Fibroblast of lung (primary cell): Measurements from ENCODE around the gene DNHD1. TPM values are rescaled to one million over a fixed set of nuclear protein-coding genes. Genes with fewer than 3 reads are reported as not detected.

Experiments
- DNase-seq, 2 donors: peaks; one replicate each; pipeline versions ENCODE4 v3.0.0 to v3.0.0-alpha.2; 2010; ENCODE audit warnings: low read depth in 2 of 2
- H2AFZ ChIP-seq: 2 replicates; pipeline ENCODE4 v1.5.1; 2012; ENCODE audit warnings: low read length, control low read depth, inconsistent platforms
- H3K27ac ChIP-seq: 2 replicates; pipeline ENCODE4 v1.5.1; 2011; ENCODE audit warnings: low read length, control low read depth; ENCODE audit not compliant: insufficient read depth
- H3K27me3 ChIP-seq: 2 replicates; pipeline ENCODE4 v1.5.1; 2011; ENCODE audit warnings: mild to moderate bottlenecking, low read length; ENCODE audit not compliant: control insufficient read depth, insufficient read depth
- H3K36me3 ChIP-seq: 2 replicates; pipeline ENCODE4 v1.5.1; 2011; ENCODE audit warnings: low read length; ENCODE audit not compliant: control insufficient read depth, insufficient read depth
- H3K4me1 ChIP-seq: 2 replicates; pipeline ENCODE4 v1.5.1; 2011; ENCODE audit warnings: low read length; ENCODE audit not compliant: control insufficient read depth, insufficient read depth; ENCODE audit errors: extremely low read depth
- H3K4me2 ChIP-seq: 2 replicates; pipeline ENCODE4 v1.5.1; 2011; ENCODE audit warnings: low read length, control low read depth; ENCODE audit not compliant: insufficient read depth; ENCODE audit errors: extremely low read depth
- H3K4me3 ChIP-seq, 4 experiments: fragments of 200-600 bp in 1 of 4; sonication (generic) in 1 of 4; replicated peaks in 1 of 4; 2 replicates each; pipeline ENCODE4 v1.5.1; 2011 to 2016; ENCODE audit warnings: low read length in 4 of 4, low read depth in 3 of 4, mild to moderate bottlenecking in 3 of 4, control low read depth in 2 of 4, inconsistent platforms in 1 of 4, mixed read lengths in 1 of 4; ENCODE audit not compliant: insufficient read depth in 1 of 4; ENCODE audit errors: control extremely low read depth in 1 of 4
- H3K79me2 ChIP-seq: 2 replicates; pipeline ENCODE4 v1.5.1; 2012; ENCODE audit warnings: mild to moderate bottlenecking, low read length, inconsistent platforms; ENCODE audit not compliant: control insufficient read depth, insufficient read depth
- H3K9ac ChIP-seq: 2 replicates; pipeline ENCODE4 v1.5.1; 2011; ENCODE audit warnings: mild to moderate bottlenecking, low read length, control low read depth; ENCODE audit not compliant: insufficient read depth
- H3K9me3 ChIP-seq: 2 replicates; pipeline ENCODE4 v1.5.1; 2012; ENCODE audit warnings: low read depth, low read length; ENCODE audit not compliant: control insufficient read depth, insufficient read depth
- H4K20me1 ChIP-seq: 2 replicates; pipeline ENCODE4 v1.5.1; 2011; ENCODE audit warnings: low read length; ENCODE audit not compliant: control insufficient read depth, insufficient read depth; ENCODE audit errors: extremely low read depth
- CTCF ChIP-seq, 2 donors: IDR thresholded peaks in 1 of 2; conservative IDR thresholded peaks in 1 of 2; 1 replicate in 1 of 2; 2 replicates in 1 of 2; pipeline ENCODE4 v1.5.1; 2011 to 2012; ENCODE audit warnings: low read length in 2 of 2, control low read depth in 1 of 2, inconsistent platforms in 1 of 2, low read depth in 1 of 2, mild to moderate bottlenecking in 1 of 2
- EZH2 ChIP-seq: IDR thresholded peaks from 2 replicates; pipeline ENCODE4 v1.5.1; 2012; ENCODE audit warnings: low read length, control low read depth, mild to moderate bottlenecking; ENCODE audit errors: missing control alignments
- polyA plus RNA-seq, 2 donors: library from polyadenylated mRNA; depleted of rRNA in 1 of 2; stranded (reverse) in 1 of 2; unstranded in 1 of 2; fragments of >200 nt; gene quantifications; 2 replicates each; pipeline ENCODE4 v1.2.1, GENCODE V29; 2011 to 2012; ENCODE audit warnings: missing spikeins in 1 of 2
- total RNA-seq: library from RNA; depleted of rRNA; stranded (reverse); fragments of >200 nt; gene quantifications from 2 replicates; pipeline ENCODE4 v1.2.1, GENCODE V29; 2014

Gene DNHD1
- total and polyA plus RNA-seq, 2 donors (not counting 1 experiment from before 2014, with no cell fraction given), result 2.2 to 14.7 TPM

DNA sequence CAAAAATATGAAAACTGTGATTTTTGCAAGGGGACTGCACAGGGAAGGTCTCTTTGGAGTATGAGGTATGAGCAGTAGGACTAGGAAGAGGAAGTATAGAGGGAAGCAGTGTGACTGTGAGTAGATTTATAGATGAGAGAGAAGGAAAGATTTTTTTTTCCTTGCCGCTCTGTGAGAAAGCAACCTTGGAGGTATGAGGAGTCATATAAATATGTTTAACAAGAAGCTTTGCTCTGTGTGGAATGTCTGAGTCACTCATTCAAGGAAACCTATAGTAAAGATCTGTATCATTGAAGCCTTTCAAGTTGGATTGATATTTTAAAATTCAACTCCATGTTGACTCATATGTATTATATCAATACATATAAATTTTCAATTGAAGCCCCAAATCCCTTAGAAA, 26.2 kb downstream of the DNHD1 start:
- Histone ChIP-seq H3K36me3 (no peaks in the 10 kb centered on the region), H3K4me2 (peak overlapping the region; percentile 9)
- no peak for TF ChIP-seq CTCF (conservative IDR thresholded peaks at IDR 0.05 in 1 of 2, IDR thresholded peaks at IDR 0.05 in 1 of 2; ENCODE audit: low read depth in 1 of 2, low read length in 2 of 2)
- no peak for TF ChIP-seq EZH2

DNA sequence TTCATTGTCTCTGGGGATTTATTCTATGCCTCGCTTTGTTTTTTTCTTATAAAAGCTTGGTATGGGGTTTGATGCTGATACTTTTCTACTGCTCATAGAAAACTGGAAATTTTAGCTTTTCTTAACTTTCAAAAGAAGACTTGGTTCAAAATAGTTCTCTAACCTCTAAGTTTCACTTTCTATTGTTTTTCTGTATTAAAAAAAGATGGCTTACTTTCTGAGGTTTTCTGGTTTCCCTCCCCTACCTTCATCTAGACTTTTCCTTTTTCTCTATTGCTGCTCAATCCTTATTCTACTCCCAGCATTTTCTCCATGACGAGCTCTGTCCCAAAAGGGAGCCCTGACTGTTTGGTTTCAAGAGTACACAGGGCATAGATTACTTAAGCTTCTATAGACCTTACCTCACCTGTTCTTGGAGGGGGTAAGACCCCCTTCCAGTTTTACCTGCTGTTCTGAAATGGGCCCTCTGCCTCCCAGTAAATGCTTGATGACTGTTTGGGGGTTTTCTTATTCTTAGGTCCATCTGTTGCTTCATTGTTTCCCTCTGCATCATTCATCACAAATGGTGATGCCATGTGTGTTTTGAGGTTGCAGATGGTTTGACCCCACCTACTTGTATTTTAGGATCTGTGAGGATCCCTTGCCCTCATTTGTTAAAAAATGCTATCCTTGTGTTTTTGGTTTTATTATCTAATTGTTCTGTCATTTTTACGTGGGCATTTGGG, 29.5 kb downstream of the DNHD1 start:
- DNase-seq, result no peak
- H3K79me2 ChIP-seq, result no peaks in the 10 kb centered on the region
- no peak overlapping the region for H3K4me3 ChIP-seq
- H3K36me3 ChIP-seq, result no peaks in the 10 kb centered on the region
- no peak overlapping the region for H3K9ac ChIP-seq
- H3K9me3 ChIP-seq, result no peaks in the 10 kb centered on the region
- no peak overlapping the region for H3K4me2 ChIP-seq
- no peaks in the 10 kb centered on the region for H3K27me3 ChIP-seq
- no peak overlapping the region for H2AFZ ChIP-seq
- TF ChIP-seq CTCF (conservative IDR thresholded peaks at IDR 0.05 in 1 of 2, IDR thresholded peaks at IDR 0.05 in 1 of 2; ENCODE audit: low read depth in 1 of 2, low read length in 2 of 2) (no peak), EZH2 (no peak)
- H3K4me1 ChIP-seq, result peaks cover 3% of the 10 kb centered on the region
- no peak overlapping the region for H3K27ac ChIP-seq
- H4K20me1 ChIP-seq, result no peaks in the 10 kb centered on the region

More for the DNA sequence above, 26.2 kb downstream of the DNHD1 start:
- H3K9ac ChIP-seq, result no peak overlapping the region
- H3K27ac ChIP-seq, result no peak overlapping the region
- H3K4me3 ChIP-seq, result no peak overlapping the region
- H3K9me3 ChIP-seq, result no peaks in the 10 kb centered on the region
- H2AFZ ChIP-seq, result no peak overlapping the region
- H3K79me2 ChIP-seq, result no peaks in the 10 kb centered on the region
- H3K4me1 ChIP-seq, result peaks cover 3% of the 10 kb centered on the region
- H3K27me3 ChIP-seq, result no peaks in the 10 kb centered on the region
- no peaks in the 10 kb centered on the region for H4K20me1 ChIP-seq
- DNase-seq, result peak in 1 of 2 donors; percentile 78

GRCh38 chr11:6529266-6529665, 32.2 kb downstream of the DNHD1 start:
- TF ChIP-seq CTCF (conservative IDR thresholded peaks at IDR 0.05 in 1 of 2, IDR thresholded peaks at IDR 0.05 in 1 of 2; ENCODE audit: low read depth in 1 of 2, low read length in 2 of 2) (no peak), EZH2 (no peak)
- DNase-seq, result no peak
- Histone ChIP-seq H3K36me3 (peaks cover 1% of the 10 kb centered on the region), H3K4me2 (no peak overlapping the region), H3K4me3 (no peak overlapping the region), H3K79me2 (no peaks in the 10 kb centered on the region), H3K9me3 (no peaks in the 10 kb centered on the region), H3K9ac (no peak overlapping the region), H3K27me3 (no peaks in the 10 kb centered on the region), H4K20me1 (no peaks in the 10 kb centered on the region), H3K27ac (no peak overlapping the region), H2AFZ (no peak overlapping the region), H3K4me1 (no peaks in the 10 kb centered on the region)
